GM15510 (cell line): ENCODE results near the gene CFAP54.

Experiments
- POLR2A ChIP-seq: IDR thresholded peaks from 3 replicates; pipeline ENCODE4 v1.6.1; 2011; ENCODE audit warnings: borderline replicate concordance; ENCODE audit not compliant: insufficient read length; ENCODE audit errors: extremely low read depth

Gene CFAP54

GRCh38 chr12:96719660-96720362 is 230.4 kb downstream of the CFAP54 start:
- no peak for TF ChIP-seq POLR2A

DNA sequence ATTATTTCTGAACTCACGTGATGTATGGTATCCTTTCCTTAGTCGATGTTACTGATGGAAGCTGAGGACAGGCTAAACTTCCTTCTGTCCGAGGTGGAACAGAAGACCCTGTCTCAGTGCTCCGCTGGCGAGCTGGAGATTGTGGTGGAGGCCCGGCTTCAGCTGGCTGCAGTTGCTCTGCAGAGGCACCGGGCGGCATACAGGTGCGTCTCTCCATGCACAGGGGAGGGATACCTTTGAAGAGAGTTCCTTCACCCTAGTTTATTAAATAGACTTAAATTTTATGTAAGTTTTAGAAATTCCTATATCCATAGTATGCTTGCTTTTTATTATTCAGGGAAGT is 231.0 kb downstream of the CFAP54 start:
- no peak for TF ChIP-seq POLR2A

GRCh38 chr12:96729886-96730285 is 240.5 kb downstream of the CFAP54 start:
- no peak for TF ChIP-seq POLR2A

DNA sequence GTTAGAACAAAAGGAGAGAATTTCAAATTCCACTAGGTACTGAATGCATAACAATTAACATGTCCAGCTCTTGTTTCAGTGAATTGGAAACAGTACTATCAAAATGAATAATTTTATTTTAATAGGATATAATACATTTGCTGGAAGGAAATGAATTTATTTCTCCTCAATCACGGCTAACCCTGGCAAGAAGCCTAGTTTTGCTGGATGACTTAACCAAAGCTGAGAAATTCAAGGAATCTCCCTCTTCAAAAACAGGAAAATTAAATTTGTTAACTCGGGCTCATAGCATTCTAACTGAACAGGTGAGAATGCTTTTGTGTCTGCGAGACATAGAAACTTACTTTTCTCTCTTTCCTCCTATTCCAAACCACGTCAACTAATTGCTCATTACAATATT is 254.2 kb downstream of the CFAP54 start:
- no peak for TF ChIP-seq POLR2A

DNA sequence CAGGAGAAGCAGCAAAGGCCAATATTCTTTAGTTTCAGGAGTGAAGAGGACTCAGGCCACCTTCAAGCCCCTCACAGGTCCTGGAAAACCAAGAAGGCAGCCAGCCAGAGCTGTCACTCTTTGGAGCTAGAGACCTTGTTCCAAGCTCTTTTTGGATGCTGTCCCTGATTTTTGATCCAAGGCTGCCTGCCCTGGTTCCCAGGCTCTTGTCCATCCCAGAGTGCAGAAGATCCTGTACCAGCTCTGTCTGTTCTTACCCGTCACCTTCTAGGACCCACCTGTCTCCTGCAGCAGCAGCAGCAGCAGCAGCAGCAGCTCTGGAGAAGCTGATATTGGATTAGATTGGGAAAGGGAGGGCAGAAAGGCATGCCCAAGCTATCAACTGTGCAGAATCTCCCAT is 260.6 kb downstream of the CFAP54 start:
- no peak for TF ChIP-seq POLR2A

- no peak for TF ChIP-seq POLR2A
Observed at GRCh38 chr12:96751626-96752025, 262.2 kb downstream of the CFAP54 start.

- no peak for TF ChIP-seq POLR2A
Observed at GRCh38 chr12:96752211-96752610, 262.8 kb downstream of the CFAP54 start.

- no peak for TF ChIP-seq POLR2A
Observed at GRCh38 chr12:96766232-96766631, 276.9 kb downstream of the CFAP54 start.

DNA sequence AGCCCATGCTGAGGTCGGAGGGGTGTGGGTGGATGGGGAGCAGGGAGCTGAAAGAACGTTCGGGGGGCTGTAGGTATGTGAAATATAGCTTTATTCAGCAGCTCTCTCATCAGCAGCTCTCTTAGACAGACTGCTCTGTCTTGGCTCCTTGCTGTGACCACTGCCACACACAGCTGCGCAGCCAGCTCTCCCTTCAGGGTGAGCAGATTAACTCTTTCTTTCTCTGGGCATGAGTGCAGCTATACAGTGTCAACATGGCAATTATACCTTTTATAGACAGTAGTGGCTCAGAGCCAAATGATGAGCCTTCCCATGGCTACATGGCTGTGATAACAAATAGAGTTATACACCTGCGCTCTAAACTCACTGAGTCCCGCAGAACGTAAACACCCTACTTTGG is 280.0 kb downstream of the CFAP54 start:
- no peak for TF ChIP-seq POLR2A

GRCh38 chr12:96770219-96771102 is 281.1 kb downstream of the CFAP54 start:
- no peak for TF ChIP-seq POLR2A

DNA sequence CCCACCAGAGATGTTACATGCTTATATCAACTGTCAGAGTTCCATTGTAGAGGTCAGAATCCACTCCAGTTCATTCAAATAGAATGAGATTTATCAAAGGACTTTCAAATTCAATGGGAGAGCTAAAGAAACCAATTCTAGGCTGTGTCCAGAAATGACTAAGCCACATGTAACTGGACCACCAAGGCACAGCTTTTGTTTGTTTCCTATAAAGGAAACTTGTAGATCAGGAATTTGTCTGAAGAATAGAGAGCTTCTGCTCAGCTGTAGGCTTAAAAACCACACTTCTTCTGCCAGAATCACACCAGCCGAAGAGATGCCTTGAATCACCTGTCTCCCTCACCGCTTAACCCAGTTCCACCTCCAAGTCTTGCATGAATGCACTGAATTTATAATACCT is 283.7 kb downstream of the CFAP54 start:
- no peak for TF ChIP-seq POLR2A

- TF ChIP-seq POLR2A: no peak
Observed at GRCh38 chr12:96774496-96775256, 285.3 kb downstream of the CFAP54 start.

- TF ChIP-seq POLR2A: no peak
Observed at GRCh38 chr12:96776908-96777307, 287.5 kb downstream of the CFAP54 start.

- no peak for TF ChIP-seq POLR2A
Observed at GRCh38 chr12:96780330-96780729, 291.0 kb downstream of the CFAP54 start.

DNA sequence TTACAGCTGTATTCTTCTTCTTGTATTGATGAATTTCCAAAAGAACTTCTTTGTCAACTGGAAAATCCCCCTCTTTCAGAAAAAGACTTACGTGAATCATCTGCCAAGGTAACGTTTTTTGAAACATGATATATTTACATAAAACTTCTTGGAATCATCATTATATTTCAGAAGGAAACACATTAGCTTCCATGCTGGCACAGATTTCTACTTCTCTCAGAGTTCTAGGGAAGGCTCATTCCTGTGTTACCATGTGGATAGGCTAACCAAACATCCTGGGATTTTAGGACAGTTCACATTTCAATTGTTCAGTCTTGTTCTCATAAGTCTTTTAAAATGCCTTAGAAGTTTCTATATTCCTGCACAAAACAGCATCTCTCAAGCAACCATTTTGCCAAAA is 297.4 kb downstream of the CFAP54 start:
- TF ChIP-seq POLR2A: no peak
